Mesenchymal stem cell (in vitro differentiated cells and primary cell): ENCODE data around the gene GOLT1A.

Experiments
- DNase-seq: peaks from one replicate; pipeline ENCODE4 v3.0.0-alpha.2; 2013
- H2AFZ ChIP-seq: one replicate; pipeline ENCODE4 v1.6.1; 2013; ENCODE audit warnings: low read depth, mild to moderate bottlenecking, control low read depth, inconsistent platforms, low read length, moderate library complexity
- H2AK5ac ChIP-seq: 2 replicates; pipeline ENCODE4 v1.6.1; 2013; ENCODE audit warnings: low read length, moderate library complexity, mild to moderate bottlenecking, inconsistent platforms; ENCODE audit not compliant: severe bottlenecking
- H2BK120ac ChIP-seq: one replicate; pipeline ENCODE4 v1.6.1; 2013; ENCODE audit warnings: low read depth, mild to moderate bottlenecking, inconsistent platforms, low read length, moderate library complexity
- H2BK12ac ChIP-seq, 2 experiments: one replicate each; pipeline ENCODE4 v1.6.1; 2013; ENCODE audit warnings: inconsistent platforms in 2 of 2, low read length in 2 of 2, mild to moderate bottlenecking in 2 of 2, moderate library complexity in 2 of 2, control low read depth in 1 of 2
- H2BK15ac ChIP-seq: one replicate; pipeline ENCODE4 v1.6.1; 2013; ENCODE audit warnings: mild to moderate bottlenecking, low read depth, inconsistent platforms; ENCODE audit not compliant: poor library complexity, severe bottlenecking
- H2BK5ac ChIP-seq: 2 replicates; pipeline ENCODE4 v1.6.1; 2013; ENCODE audit warnings: low read depth, mild to moderate bottlenecking, low read length, control low read depth, inconsistent platforms; ENCODE audit not compliant: poor library complexity, severe bottlenecking
- H3K14ac ChIP-seq, 2 experiments: one replicate each; pipeline ENCODE4 v1.6.1; 2013; ENCODE audit warnings: inconsistent platforms in 2 of 2, low read length in 2 of 2, control low read depth in 1 of 2, mild to moderate bottlenecking in 1 of 2, moderate library complexity in 1 of 2
- H3K18ac ChIP-seq, 2 experiments: one replicate each; pipeline ENCODE4 v1.6.1; 2013; ENCODE audit warnings: inconsistent platforms in 2 of 2, low read length in 2 of 2, control low read depth in 1 of 2, low read depth in 1 of 2, mild to moderate bottlenecking in 1 of 2
- H3K23ac ChIP-seq, 2 experiments: one replicate each; pipeline ENCODE4 v1.6.1; 2013; ENCODE audit warnings: inconsistent platforms in 2 of 2, low read length in 2 of 2, mild to moderate bottlenecking in 2 of 2, moderate library complexity in 2 of 2, control low read depth in 1 of 2
- H3K27ac ChIP-seq: 2 replicates; pipeline ENCODE4 v1.5.1; 2013; ENCODE audit warnings: mild to moderate bottlenecking, moderate library complexity, low read length, control low read depth, inconsistent platforms; ENCODE audit not compliant: poor library complexity, severe bottlenecking
- H3K27me3 ChIP-seq, 2 experiments: 2 replicates each; pipeline versions ENCODE4 v1.6.1 to v1.7.0; 2013; ENCODE audit warnings: low read length in 2 of 2, mild to moderate bottlenecking in 2 of 2, moderate library complexity in 2 of 2, control low read depth in 1 of 2, inconsistent platforms in 1 of 2; ENCODE audit not compliant: control insufficient read depth in 1 of 2, insufficient read depth in 1 of 2
- H3K36me3 ChIP-seq, 2 experiments: 2 replicates each; pipeline versions ENCODE4 v1.6.1 to v1.7.0; 2013; ENCODE audit warnings: low read length in 2 of 2, control low read depth in 1 of 2, inconsistent platforms in 1 of 2, low read depth in 1 of 2, mild to moderate bottlenecking in 1 of 2; ENCODE audit not compliant: insufficient read depth in 2 of 2, control insufficient read depth in 1 of 2
- H3K4ac ChIP-seq, 2 experiments: one replicate each; pipeline ENCODE4 v1.6.1; 2013; ENCODE audit warnings: inconsistent platforms in 2 of 2, low read length in 2 of 2, mild to moderate bottlenecking in 2 of 2, moderate library complexity in 2 of 2, control low read depth in 1 of 2, low read depth in 1 of 2
- H3K4me1 ChIP-seq: 2 replicates; pipeline ENCODE4 v1.6.1; 2013; ENCODE audit warnings: low read depth, low read length, control low read depth; ENCODE audit not compliant: control insufficient read depth, insufficient read depth
- H3K4me2 ChIP-seq: 2 replicates; pipeline ENCODE4 v1.6.1; 2013; ENCODE audit warnings: low read length, mild to moderate bottlenecking, inconsistent platforms; ENCODE audit not compliant: poor library complexity, severe bottlenecking
- H3K4me3 ChIP-seq, 2 experiments: 2 replicates each; pipeline versions ENCODE4 v1.5.1 to v1.7.0; 2013; ENCODE audit warnings: low read length in 2 of 2, mild to moderate bottlenecking in 2 of 2, control low read depth in 1 of 2, low read depth in 1 of 2; ENCODE audit not compliant: insufficient read depth in 1 of 2
- H3K79me1 ChIP-seq: replicated peaks from 2 replicates; pipeline ENCODE4 v1.6.1; 2013; ENCODE audit warnings: mild to moderate bottlenecking, control low read depth, low read length, inconsistent platforms; ENCODE audit not compliant: poor library complexity, severe bottlenecking
- H3K9ac ChIP-seq: 2 replicates; pipeline ENCODE4 v1.7.0; 2013; ENCODE audit warnings: mild to moderate bottlenecking, low read length, moderate library complexity
- H3K9me3 ChIP-seq: 2 replicates; pipeline ENCODE4 v1.7.0; 2013; ENCODE audit warnings: mild to moderate bottlenecking, low read length; ENCODE audit not compliant: control insufficient read depth
- H4K8ac ChIP-seq: one replicate; pipeline ENCODE4 v1.6.1; 2013; ENCODE audit warnings: inconsistent platforms, mild to moderate bottlenecking, low read length, moderate library complexity
- H4K91ac ChIP-seq: one replicate; pipeline ENCODE4 v1.6.1; 2013; ENCODE audit warnings: mild to moderate bottlenecking, low read length, inconsistent platforms
- WGBS: methylation state at CpG from one replicate; pipeline ENCODE4 v1.1.7; 2013; ENCODE audit warnings: mixed read lengths; 5-methylcytosine and 5-hydroxymethylcytosine counted together

GOLT1A gene

GRCh38 chr1:204171751-204172178 is 42.0 kb downstream of the GOLT1A start:
- Histone ChIP-seq H3K9me3 (peaks cover 13% of the 10 kb centered on the region), H3K23ac (no peak overlapping the region), H4K91ac (no peak overlapping the region), H4K8ac (no peak overlapping the region), H2AK5ac (no peak overlapping the region), H3K4me3 (no peak overlapping the region), H3K79me1 (no peaks in the 10 kb centered on the region), H3K14ac (no peak overlapping the region), H3K9ac (no peak overlapping the region), H2BK5ac (no peak overlapping the region), H3K18ac (no peak overlapping the region), H2BK12ac (no peak overlapping the region), H3K27ac (no peak overlapping the region), H3K4ac (no peak overlapping the region), H2BK15ac (no peak overlapping the region), H2AFZ (no peak overlapping the region), H3K4me1 (no peaks in the 10 kb centered on the region), H3K4me2 (no peak overlapping the region), H3K27me3 (peaks cover 21 to 27% of the 10 kb centered on the region in 2 experiments), H3K36me3 (no peaks in the 10 kb centered on the region), H2BK120ac (no peak overlapping the region)
- WGBS, result 56% methylated on average over 4 of the region's 4 CpGs
- peak; percentile 11 for DNase-seq

DNA sequence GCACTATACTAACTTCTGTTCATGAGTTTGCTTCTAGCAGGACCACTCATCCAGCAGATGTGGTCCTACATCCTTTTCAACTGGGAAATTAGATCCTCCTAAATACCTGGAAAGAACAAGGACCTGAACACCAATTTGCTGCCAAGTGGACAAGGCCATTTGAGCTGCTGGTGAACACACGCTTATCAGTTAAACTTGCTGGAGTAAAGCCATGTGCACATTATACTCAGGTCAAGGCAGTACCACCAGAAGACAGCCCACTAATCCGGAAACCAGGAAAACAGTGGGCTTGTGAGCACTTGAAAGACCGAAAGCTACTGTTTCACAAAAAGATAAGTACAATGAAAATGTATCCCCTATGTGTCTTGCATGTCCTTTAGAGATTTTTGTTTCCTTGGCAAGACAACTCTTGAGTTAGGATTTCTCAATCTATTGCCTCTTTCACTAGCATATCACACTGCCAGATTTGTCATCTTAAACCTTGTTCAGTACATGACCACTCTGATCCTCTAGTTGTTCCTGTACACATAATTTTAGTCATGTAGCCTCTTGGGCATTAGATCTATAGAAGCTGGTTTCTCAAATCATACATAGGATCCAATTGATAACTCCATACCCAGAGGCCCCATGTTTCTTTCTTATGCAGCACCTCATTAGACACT is 43.2 kb downstream of the GOLT1A start:
- Histone ChIP-seq H3K14ac (no peak overlapping the region), H3K4me1 (no peaks in the 10 kb centered on the region), H3K79me1 (no peaks in the 10 kb centered on the region), H3K18ac (no peak overlapping the region), H2AFZ (no peak overlapping the region), H3K4me3 (no peak overlapping the region), H2BK12ac (no peak overlapping the region), H2AK5ac (no peak overlapping the region), H2BK5ac (no peak overlapping the region), H2BK15ac (no peak overlapping the region), H3K27ac (no peak overlapping the region), H3K9ac (no peak overlapping the region), H3K36me3 (no peaks in the 10 kb centered on the region), H2BK120ac (no peak overlapping the region), H3K23ac (no peak overlapping the region), H4K91ac (no peak overlapping the region), H3K27me3 (peaks cover 17 to 23% of the 10 kb centered on the region in 2 experiments), H4K8ac (no peak overlapping the region), H3K9me3 (peaks cover 13% of the 10 kb centered on the region), H3K4ac (no peak overlapping the region), H3K4me2 (no peak overlapping the region)
- DNase-seq, result no peak
- WGBS, result 94% methylated on average over 3 of the region's 3 CpGs

DNA sequence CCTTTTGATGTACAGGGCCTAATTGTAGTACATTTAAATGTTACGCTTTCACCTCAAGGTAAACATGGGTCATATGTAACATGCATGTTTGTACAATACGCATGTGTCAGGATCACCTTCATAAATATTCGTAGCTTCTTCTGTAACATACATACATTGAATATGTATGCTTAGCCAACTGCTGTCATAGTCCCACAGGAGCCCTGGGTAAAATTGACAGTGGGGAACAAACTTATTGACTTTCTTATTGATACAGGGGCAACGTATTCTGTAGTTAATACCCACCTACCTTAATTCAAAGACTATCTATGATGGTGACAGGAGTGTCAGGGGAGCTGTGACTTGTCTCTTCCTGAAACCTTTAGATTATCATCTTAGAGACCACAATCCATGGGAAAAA is 43.9 kb downstream of the GOLT1A start:
- no peak overlapping the region for H3K23ac ChIP-seq
- H3K4me2 ChIP-seq, result no peak overlapping the region
- H3K9me3 ChIP-seq, result peaks cover 13% of the 10 kb centered on the region
- no peak overlapping the region for H3K18ac ChIP-seq
- no peak overlapping the region for H4K8ac ChIP-seq
- no peak overlapping the region for H2AFZ ChIP-seq
- H3K4me3 ChIP-seq, result no peak overlapping the region
- peaks cover 9 to 21% of the 10 kb centered on the region in 2 experiments for H3K27me3 ChIP-seq
- no peak overlapping the region for H3K4ac ChIP-seq
- H2BK15ac ChIP-seq, result no peak overlapping the region
- H3K79me1 ChIP-seq, result no peaks in the 10 kb centered on the region
- H3K36me3 ChIP-seq, result no peaks in the 10 kb centered on the region
- no peak for DNase-seq
- no peak overlapping the region for H2AK5ac ChIP-seq
- H3K9ac ChIP-seq, result no peak overlapping the region
- no peak overlapping the region for H4K91ac ChIP-seq
- whole genome bisulfite sequencing, result 100% methylated on average over 3 of the region's 4 CpGs
- H2BK120ac ChIP-seq, result no peak overlapping the region
- H3K14ac ChIP-seq, result no peak overlapping the region
- no peaks in the 10 kb centered on the region for H3K4me1 ChIP-seq
- no peak overlapping the region for H2BK5ac ChIP-seq
- H2BK12ac ChIP-seq, result no peak overlapping the region
- H3K27ac ChIP-seq, result no peak overlapping the region

- Histone ChIP-seq H3K14ac (no peak overlapping the region), H3K4me3 (no peak overlapping the region), H3K23ac (no peak overlapping the region), H2BK5ac (no peak overlapping the region), H4K8ac (no peak overlapping the region), H3K4me1 (no peaks in the 10 kb centered on the region), H3K36me3 (no peaks in the 10 kb centered on the region), H4K91ac (no peak overlapping the region), H3K27me3 (peaks cover 10 to 26% of the 10 kb centered on the region in 2 experiments), H2BK15ac (no peak overlapping the region), H3K9ac (no peak overlapping the region), H3K79me1 (no peaks in the 10 kb centered on the region), H2AFZ (no peak overlapping the region), H3K4ac (no peak overlapping the region), H3K9me3 (peaks cover 13% of the 10 kb centered on the region), H3K27ac (no peak overlapping the region), H3K4me2 (no peak overlapping the region), H2AK5ac (no peak overlapping the region), H2BK12ac (no peak overlapping the region), H3K18ac (no peak overlapping the region), H2BK120ac (no peak overlapping the region)
- DNase-seq, result no peak
- 85% methylated on average over 5 of the region's 5 CpGs for WGBS
Observed at GRCh38 chr1:204167730-204168129, 46.1 kb downstream of the GOLT1A start.
